HepG2 (cell line): ENCODE data around the gene KTN1. TPM values are rescaled to one million over a fixed set of nuclear protein-coding genes. Genes with fewer than 3 reads are reported as not detected.

Experiments
- ATAC-seq: fragments of 200-7000 bp; cut with Tn5 transposase; 3 replicates; pipeline ENCODE4 v1.9.1; 2020; ENCODE audit warnings: mild to moderate bottlenecking, moderate library complexity
- BruUV-seq: library from RNA; stranded (reverse); fragments of 400-500 nt; replicated peaks from 2 replicates; lab custom pipeline; 2021; lab: Mats Ljungman, UMichigan
- CTCF ChIA-PET: fragments of 300-600 bp; formaldehyde crosslinking; extraction: SDS; loops from one replicate; lab custom pipeline; 2021; ENCODE audit warnings: low total read pairs, inconsistent platforms, low intra/inter-chr PET ratio; lab: Yijun Ruan, JAX
- POLR2A ChIA-PET: fragments of 350-600 bp; sonication (Branson Sonifier 250); formaldehyde crosslinking; loops from one replicate; lab custom pipeline; 2020; ENCODE audit warnings: antibody characterized with exemption, inconsistent platforms; lab: Yijun Ruan, JAX
- DNase-seq: peaks from one replicate; pipeline ENCODE4 v3.0.0-alpha.2; 2015; ENCODE audit warnings: low spot score
- FAIRE-seq: peaks from 3 replicates; lab custom pipeline; 2011; peaks lifted over from hg19 to GRCh38; lab: Jason Lieb, UNC
- H2AFZ ChIP-seq: one replicate; pipeline ENCODE4 v1.6.1; 2011; ENCODE audit warnings: low read length, inconsistent platforms
- H3K27ac ChIP-seq: fragments of 300-600 bp; 3 replicates; pipeline ENCODE4 v1.8.0; 2011; ENCODE audit warnings: mixed run types, mild to moderate bottlenecking, mixed read lengths, low read length, inconsistent platforms; ENCODE audit not compliant: insufficient read depth; ENCODE audit errors: extremely low read length
- H3K27me3 ChIP-seq, 2 experiments: fragments of 200-600 bp in 1 of 2; 2 replicates in 1 of 2; 3 replicates in 1 of 2; pipeline versions ENCODE4 v1.6.0 to v1.8.0; 2011; ENCODE audit warnings: low read length in 2 of 2, mild to moderate bottlenecking in 2 of 2, moderate library complexity in 2 of 2, inconsistent platforms in 1 of 2; ENCODE audit not compliant: insufficient read depth in 2 of 2, control insufficient read depth in 1 of 2
- H3K36me3 ChIP-seq, 2 experiments: fragments of 200-600 bp in 1 of 2; replicated peaks in 1 of 2; 2 replicates in 1 of 2; 3 replicates in 1 of 2; pipeline versions ENCODE4 v1.5.1 to v1.8.0; 2011; ENCODE audit warnings: low read length in 2 of 2, inconsistent platforms in 1 of 2; ENCODE audit not compliant: insufficient read depth in 2 of 2, control insufficient read depth in 1 of 2
- H3K4me1 ChIP-seq: 2 replicates; pipeline ENCODE4 v1.5.1; 2012; ENCODE audit warnings: low read length, inconsistent platforms; ENCODE audit not compliant: insufficient read depth
- H3K4me2 ChIP-seq: 2 replicates; pipeline ENCODE4 v1.6.0; 2011; ENCODE audit warnings: low read depth, low read length, inconsistent platforms
- H3K4me3 ChIP-seq, 3 experiments: fragments of 200-600 bp in 1 of 3; sonication (generic), shearing (Covaris generic) in 1 of 3; replicated peaks in 1 of 3; 2 replicates each; pipeline ENCODE4 v1.5.1; 2011 to 2016; ENCODE audit warnings: low read length in 3 of 3, inconsistent platforms in 2 of 3, low read depth in 2 of 3, mild to moderate bottlenecking in 2 of 3, control low read depth in 1 of 3, mixed read lengths in 1 of 3; ENCODE audit not compliant: insufficient read depth in 1 of 3
- H3K79me2 ChIP-seq: one replicate; pipeline ENCODE4 v1.6.1; 2011; ENCODE audit warnings: low read length, inconsistent platforms; ENCODE audit not compliant: insufficient read depth
- H3K9ac ChIP-seq: 2 replicates; pipeline ENCODE4 v1.6.0; 2011; ENCODE audit warnings: mild to moderate bottlenecking, low read depth, low read length, inconsistent platforms; ENCODE audit not compliant: insufficient read depth
- H3K9me3 ChIP-seq: 2 replicates; pipeline ENCODE4 v1.5.1; 2012; ENCODE audit warnings: mild to moderate bottlenecking, low read length
- H4K20me1 ChIP-seq: 2 replicates; pipeline ENCODE4 v1.6.0; 2011; ENCODE audit warnings: inconsistent platforms, mild to moderate bottlenecking, low read length, moderate library complexity; ENCODE audit not compliant: insufficient read depth
- HNRNPUL1 ChIP-seq: fragments of 200-400 bp; formaldehyde crosslinking; IDR thresholded peaks from 2 replicates; pipeline ENCODE4 v1.6.1; 2017; ENCODE audit warnings: low read depth, mild to moderate bottlenecking, low read length, moderate library complexity
- MTF2 ChIP-seq: sonication (generic); formaldehyde crosslinking; IDR thresholded peaks from 2 replicates; pipeline ENCODE4 v1.5.0; 2020; ENCODE audit warnings: missing genetic modification reagents, borderline replicate concordance
- NFE2 ChIP-seq: sonication (generic); formaldehyde crosslinking; IDR thresholded peaks from 2 replicates; pipeline ENCODE4 v1.4.0; 2020; ENCODE audit warnings: missing genetic modification reagents
- PREB ChIP-seq: sonication (generic); formaldehyde crosslinking; IDR thresholded peaks from 2 replicates; pipeline ENCODE4 v1.4.0; 2020; ENCODE audit warnings: missing genetic modification reagents
- RBFOX2 ChIP-seq: fragments of 200-400 bp; formaldehyde crosslinking; IDR thresholded peaks from 2 replicates; pipeline ENCODE4 v1.6.1; 2017; ENCODE audit warnings: low read depth, mild to moderate bottlenecking, low read length
- ZNF431 ChIP-seq: sonication (generic); formaldehyde crosslinking; IDR thresholded peaks from 2 replicates; pipeline ENCODE4 v1.9.0; 2022; ENCODE audit warnings: missing genetic modification reagents, low read depth, mild to moderate bottlenecking, borderline replicate concordance
- WGBS: methylation state at CpG from one replicate; pipeline ENCODE4 v1.1.6; 2017; ENCODE audit warnings: low lambda C conversion rate; 5-methylcytosine and 5-hydroxymethylcytosine counted together
- in situ Hi-C: cut with HindIII; loops from 2 replicates; pipeline ENCODE4 v1.10.0; 2017; ENCODE audit warnings: low pct_unique_long_range_greater_than_20kb; ENCODE audit not compliant: extremely low pct_ligation_motif_present
- intact Hi-C: fragments of 100-400 bp; cut with micrococcal nuclease; formaldehyde crosslinking; loops from one replicate; pipeline ENCODE4 v1.10.0; 2022; ENCODE audit not compliant: unreplicated experiment
- polyA plus RNA-seq, 8 experiments: library from polyadenylated mRNA; depleted of rRNA in 3 of 8; stranded (reverse) in 7 of 8; unstranded in 1 of 8; fragments of >200 nt; fragmentation: Illumina TruSeq in 4 of 8; extraction: Trizol in 4 of 8; gene quantifications; 2 replicates each; pipeline versions ENCODE4 v1.2.1 to v1.2.3, GENCODE V29; 2011 to 2016; ENCODE audit warnings: low read depth in 4 of 8, missing spikeins in 1 of 8, mixed read lengths in 1 of 8; ENCODE audit not compliant: insufficient read depth in 1 of 8
- total RNA-seq, 5 experiments: library from RNA; depleted of rRNA; stranded (reverse); fragments of >200 nt; fragmentation: Illumina TruSeq; extraction: Trizol; gene quantifications; 2 replicates each; pipeline ENCODE4 v1.2.3, GENCODE V29; 2016; ENCODE audit warnings: low read depth in 1 of 5
- TF ChIP-seq, protein P1 (sequence below): IDR thresholded peaks from 2 replicates; pipeline ENCODE4 v1.6.1; 2016; ENCODE audit warnings: missing genetic modification reagents, missing compliant biosample characterization

KTN1 gene
- total and polyA plus RNA-seq, 2 of the 13 experiments (the other 11 are each of a cell fraction or from before 2014, with no cell fraction given), result 60.6 to 169 TPM

- no peak for TF ChIP-seq PREB (CRISPR knock-in tag)
Observed at GRCh38 chr14:55533960-55534359, 46.0 kb upstream of the KTN1 start (continued).

DNA sequence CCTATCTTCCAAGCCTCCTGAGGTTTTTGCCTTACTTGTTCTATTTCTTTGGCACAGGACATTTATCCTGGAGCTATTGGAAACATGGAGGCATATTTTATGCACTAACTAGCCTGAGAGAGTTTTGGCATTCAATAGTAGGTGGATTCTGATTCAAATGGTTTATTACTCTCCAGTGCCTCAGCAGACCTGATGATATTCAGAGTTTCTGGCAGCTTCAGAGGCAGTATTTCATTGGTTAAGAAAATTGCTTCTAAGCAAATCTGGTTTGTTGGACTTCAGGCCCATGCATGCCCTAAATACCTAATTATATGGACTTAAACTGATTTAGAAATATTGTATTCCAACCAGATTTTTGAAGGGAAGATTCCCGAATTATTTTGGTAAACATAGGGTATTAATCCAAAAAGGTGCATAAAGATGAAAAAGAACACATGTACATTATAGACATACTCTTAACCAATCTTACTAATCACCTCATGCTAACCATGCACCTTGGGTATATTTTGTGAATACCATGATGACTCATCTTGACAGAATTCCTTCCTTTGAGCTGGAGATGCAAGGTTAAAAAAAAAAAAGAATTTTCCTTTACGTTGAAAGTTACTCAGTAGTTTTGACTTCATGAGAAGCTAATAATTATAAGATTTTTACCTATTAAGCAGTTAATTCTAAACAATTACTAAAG lies 44.3 kb upstream of the KTN1 start:
- DNase-seq (no peak), FAIRE-seq (no peak)
- Histone ChIP-seq H3K36me3 (no peaks in the 10 kb centered on the region), H3K79me2 (no peaks in the 10 kb centered on the region), H3K9me3 (peaks cover 9% of the 10 kb centered on the region), H3K4me1 (no peaks in the 10 kb centered on the region), H4K20me1 (no peaks in the 10 kb centered on the region), H3K9ac (no peak overlapping the region), H3K27ac (no peak overlapping the region)
- no TSS peak for BruUV-seq
- CTCF ChIA-PET, result no interaction called here
- WGBS, result 67% methylated on average over 2 of the region's 2 CpGs
- in situ Hi-C loops, result no loop called here
- no peak for TF ChIP-seq RBFOX2
- no peak for TF ChIP-seq ZNF431
- no peak for TF ChIP-seq HNRNPUL1
- TF ChIP-seq, protein P1, sequence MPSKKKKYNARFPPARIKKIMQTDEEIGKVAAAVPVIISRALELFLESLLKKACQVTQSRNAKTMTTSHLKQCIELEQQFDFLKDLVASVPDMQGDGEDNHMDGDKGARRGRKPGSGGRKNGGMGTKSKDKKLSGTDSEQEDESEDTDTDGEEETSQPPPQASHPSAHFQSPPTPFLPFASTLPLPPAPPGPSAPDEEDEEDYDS (CRISPR knock-in tag), result no peak
- TF ChIP-seq NFE2 (CRISPR knock-in tag), result no peak
- TF ChIP-seq MTF2 (CRISPR knock-in tag), result no peak
- TF ChIP-seq, all 625 proteins: peak for 0
- intact Hi-C loops, result no loop called here
- Histone ChIP-seq H3K4me3 (no peak overlapping the region), H2AFZ (no peak overlapping the region), H3K4me2 (no peak overlapping the region), H3K27me3 (no peaks in the 10 kb centered on the region)
- no peak for ATAC-seq
- POLR2A ChIA-PET, result no interaction called here
